ENCODE results near the gene MAJIN.

The MAJIN gene

GRCh38 chr11:64913171-64913727, 58.7 kb downstream of the MAJIN start:
- peaks cover 29% of the 10 kb centered on the region for H3K4me1 Mint-ChIP-seq
- no peaks in the 10 kb centered on the region for H3K9me3 Mint-ChIP-seq
- peak overlapping the region; percentile 25 for H3K4me3 Mint-ChIP-seq

DNA sequence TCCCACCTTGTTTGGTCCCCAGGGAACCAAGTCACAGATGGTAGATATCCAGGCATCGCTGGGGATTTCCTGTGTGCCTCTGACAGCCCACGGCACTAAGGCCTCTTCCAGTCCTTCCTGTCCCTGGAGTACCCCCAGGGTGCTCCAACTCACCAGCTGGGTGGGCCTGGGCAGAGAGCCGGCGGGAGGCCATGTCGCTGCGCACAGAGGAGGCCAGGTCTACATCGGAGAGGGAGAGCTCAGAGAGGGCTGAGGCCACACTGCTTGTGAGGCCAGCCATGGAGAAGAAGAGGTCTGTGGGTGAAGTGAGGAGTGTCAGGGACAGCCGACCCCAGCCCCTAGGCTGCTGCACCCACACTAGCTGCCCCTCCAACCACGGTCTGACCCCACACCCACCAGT, 60.2 kb downstream of the MAJIN start:
- Mint-ChIP-seq H3K27ac (ENCODE audit: low read depth) (no peak overlapping the region), H3K27me3 (no peaks in the 10 kb centered on the region), H3K4me3 (no peak overlapping the region), H3K4me1 (peaks cover 19% of the 10 kb centered on the region), H3K36me3 (ENCODE audit: insufficient read depth) (peaks cover 50% of the 10 kb centered on the region), H3K9me3 (no peaks in the 10 kb centered on the region)
- DNase-seq (ENCODE audit: low spot score in 2 of 2): no peak
- ATAC-seq (replicated peaks; ENCODE audit: extremely low read depth, poor library complexity, severe bottlenecking): no peak

More at GRCh38 chr11:64913171-64913727, 58.7 kb downstream of the MAJIN start:
- ATAC-seq (replicated peaks; ENCODE audit: extremely low read depth, poor library complexity, severe bottlenecking): no peak
- peaks cover 51% of the 10 kb centered on the region for H3K36me3 Mint-ChIP-seq (ENCODE audit: insufficient read depth)
- no peak overlapping the region for H3K27ac Mint-ChIP-seq (ENCODE audit: low read depth)
- H3K27me3 Mint-ChIP-seq: no peaks in the 10 kb centered on the region
- DNase-seq (ENCODE audit: low spot score in 2 of 2): no peak

GRCh38 chr11:64911142-64911541, 60.8 kb downstream of the MAJIN start:
- H3K36me3 Mint-ChIP-seq (ENCODE audit: insufficient read depth): peaks cover 45% of the 10 kb centered on the region
- H3K4me1 Mint-ChIP-seq: peaks cover 14% of the 10 kb centered on the region
- H3K27me3 Mint-ChIP-seq: no peaks in the 10 kb centered on the region
- no peaks in the 10 kb centered on the region for H3K9me3 Mint-ChIP-seq
- no peak for DNase-seq (ENCODE audit: low spot score in 2 of 2)
- no peak overlapping the region for H3K4me3 Mint-ChIP-seq
- ATAC-seq (replicated peaks; ENCODE audit: extremely low read depth, poor library complexity, severe bottlenecking): no peak
- no peak overlapping the region for H3K27ac Mint-ChIP-seq (ENCODE audit: low read depth)

GRCh38 chr11:64910451-64911093, 61.3 kb downstream of the MAJIN start:
- no peaks in the 10 kb centered on the region for H3K9me3 Mint-ChIP-seq
- H3K4me3 Mint-ChIP-seq: no peak overlapping the region
- H3K27me3 Mint-ChIP-seq: no peaks in the 10 kb centered on the region
- H3K36me3 Mint-ChIP-seq (ENCODE audit: insufficient read depth): peaks cover 45% of the 10 kb centered on the region
- H3K27ac Mint-ChIP-seq (ENCODE audit: low read depth): no peak overlapping the region
- DNase-seq (ENCODE audit: low spot score in 2 of 2) (no peak), ATAC-seq (replicated peaks; ENCODE audit: extremely low read depth, poor library complexity, severe bottlenecking) (no peak)
- H3K4me1 Mint-ChIP-seq: peaks cover 8% of the 10 kb centered on the region

- Mint-ChIP-seq H3K27ac (ENCODE audit: low read depth) (no peak overlapping the region), H3K4me3 (no peak overlapping the region), H3K36me3 (ENCODE audit: insufficient read depth) (peaks cover 52% of the 10 kb centered on the region), H3K4me1 (peaks cover 5% of the 10 kb centered on the region), H3K9me3 (no peaks in the 10 kb centered on the region), H3K27me3 (no peaks in the 10 kb centered on the region)
- DNase-seq (ENCODE audit: low spot score in 2 of 2) (no peak), ATAC-seq (replicated peaks; ENCODE audit: extremely low read depth, poor library complexity, severe bottlenecking) (no peak)
Measured at GRCh38 chr11:64909653-64910343, 62.1 kb downstream of the MAJIN start.

GRCh38 chr11:64908766-64909165, 63.1 kb downstream of the MAJIN start:
- ATAC-seq (replicated peaks; ENCODE audit: extremely low read depth, poor library complexity, severe bottlenecking) (no peak), DNase-seq (ENCODE audit: low spot score in 2 of 2) (no peak)
- Mint-ChIP-seq H3K27me3 (no peaks in the 10 kb centered on the region), H3K27ac (ENCODE audit: low read depth) (peak overlapping the region; percentile 44), H3K9me3 (no peaks in the 10 kb centered on the region), H3K4me3 (no peak overlapping the region), H3K36me3 (ENCODE audit: insufficient read depth) (peaks cover 58% of the 10 kb centered on the region), H3K4me1 (peaks cover 5% of the 10 kb centered on the region)

GRCh38 chr11:64906314-64906635, 65.6 kb downstream of the MAJIN start:
- H3K4me3 Mint-ChIP-seq: no peak overlapping the region
- no peaks in the 10 kb centered on the region for H3K27me3 Mint-ChIP-seq
- ATAC-seq (replicated peaks; ENCODE audit: extremely low read depth, poor library complexity, severe bottlenecking) (no peak), DNase-seq (ENCODE audit: low spot score in 2 of 2) (no peak)
- H3K9me3 Mint-ChIP-seq: no peaks in the 10 kb centered on the region
- H3K36me3 Mint-ChIP-seq (ENCODE audit: insufficient read depth): peaks cover 53% of the 10 kb centered on the region
- H3K27ac Mint-ChIP-seq (ENCODE audit: low read depth): no peak overlapping the region
- H3K4me1 Mint-ChIP-seq: peaks cover 6% of the 10 kb centered on the region

- ATAC-seq (replicated peaks; ENCODE audit: extremely low read depth, poor library complexity, severe bottlenecking) (no peak), DNase-seq (ENCODE audit: low spot score in 2 of 2) (no peak)
- Mint-ChIP-seq H3K36me3 (ENCODE audit: insufficient read depth) (peaks cover 52% of the 10 kb centered on the region), H3K4me3 (no peak overlapping the region), H3K27ac (ENCODE audit: low read depth) (peak overlapping the region; percentile 79), H3K4me1 (peaks cover 8% of the 10 kb centered on the region), H3K27me3 (no peaks in the 10 kb centered on the region), H3K9me3 (no peaks in the 10 kb centered on the region)
Measured at GRCh38 chr11:64905516-64906313, 66.2 kb downstream of the MAJIN start.

GRCh38 chr11:64903291-64903833, 68.5 kb downstream of the MAJIN start:
- H3K36me3 Mint-ChIP-seq (ENCODE audit: insufficient read depth): peaks cover 59% of the 10 kb centered on the region

DNA sequence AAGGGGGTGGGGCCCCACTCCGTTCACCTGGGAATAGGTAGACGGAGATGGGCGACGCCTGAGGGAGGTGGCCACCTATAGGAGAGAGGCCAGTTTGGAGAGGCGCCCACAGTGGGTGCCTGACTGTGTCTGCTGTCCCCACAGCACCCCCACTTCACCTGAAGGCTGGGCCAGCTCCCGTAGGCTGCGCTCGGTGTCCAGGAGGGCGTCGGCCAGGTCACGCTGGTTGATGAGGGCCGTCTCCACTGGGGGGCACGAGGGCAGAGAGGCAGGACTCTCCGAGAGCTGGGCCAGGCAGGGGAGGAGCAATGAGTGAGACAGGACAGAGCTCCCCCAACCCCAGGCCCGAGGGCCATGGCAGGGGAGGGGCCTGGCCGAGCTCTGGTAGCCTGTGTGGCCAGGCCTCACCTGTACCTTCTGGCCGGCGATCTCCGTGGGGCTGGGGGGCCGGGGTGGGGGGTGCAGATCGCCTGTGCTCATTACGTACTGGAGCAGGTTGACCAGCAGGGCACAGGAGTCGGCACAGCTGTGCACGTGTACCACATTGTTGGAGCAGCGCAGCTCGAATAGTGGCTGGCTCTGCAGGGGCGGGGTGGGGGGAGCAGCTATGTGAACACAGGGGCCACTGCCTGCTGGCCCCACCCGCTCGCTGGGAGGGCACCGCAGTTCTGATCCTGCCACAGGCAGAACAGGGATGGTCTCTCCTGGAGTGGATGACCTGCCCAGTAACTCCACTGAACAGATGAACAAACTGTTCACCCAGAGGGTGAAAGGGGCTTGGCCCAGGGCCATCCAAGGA, 69.6 kb downstream of the MAJIN start:
- peak overlapping the region; percentile 25 for H3K4me3 Mint-ChIP-seq

More at GRCh38 chr11:64903291-64903833, 68.5 kb downstream of the MAJIN start:
- Mint-ChIP-seq H3K9me3 (no peaks in the 10 kb centered on the region), H3K4me1 (peaks cover 20% of the 10 kb centered on the region), H3K27me3 (no peaks in the 10 kb centered on the region), H3K27ac (ENCODE audit: low read depth) (no peak overlapping the region), H3K4me3 (no peak overlapping the region)
- no peak for ATAC-seq (replicated peaks; ENCODE audit: extremely low read depth, poor library complexity, severe bottlenecking)
- DNase-seq (ENCODE audit: low spot score in 2 of 2): no peak

GRCh38 chr11:64900774-64901173, 71.1 kb downstream of the MAJIN start:
- peaks cover 20% of the 10 kb centered on the region for H3K4me1 Mint-ChIP-seq
- peaks cover 74% of the 10 kb centered on the region for H3K36me3 Mint-ChIP-seq (ENCODE audit: insufficient read depth)
- DNase-seq (ENCODE audit: low spot score in 2 of 2) (no peak), ATAC-seq (replicated peaks; ENCODE audit: extremely low read depth, poor library complexity, severe bottlenecking) (no peak)
- no peaks in the 10 kb centered on the region for H3K9me3 Mint-ChIP-seq
- peak overlapping the region; percentile 25 for H3K4me3 Mint-ChIP-seq
- H3K27ac Mint-ChIP-seq (ENCODE audit: low read depth): peak overlapping the region; percentile 72
- no peaks in the 10 kb centered on the region for H3K27me3 Mint-ChIP-seq

More for the DNA sequence above, 69.6 kb downstream of the MAJIN start:
- Mint-ChIP-seq H3K9me3 (no peaks in the 10 kb centered on the region), H3K27ac (ENCODE audit: low read depth) (peak overlapping the region; percentile 72), H3K27me3 (no peaks in the 10 kb centered on the region), H3K4me1 (peaks cover 20% of the 10 kb centered on the region), H3K36me3 (ENCODE audit: insufficient read depth) (peaks cover 63% of the 10 kb centered on the region)
- DNase-seq (ENCODE audit: low spot score in 2 of 2) (no peak), ATAC-seq (replicated peaks; ENCODE audit: extremely low read depth, poor library complexity, severe bottlenecking) (no peak)

DNA sequence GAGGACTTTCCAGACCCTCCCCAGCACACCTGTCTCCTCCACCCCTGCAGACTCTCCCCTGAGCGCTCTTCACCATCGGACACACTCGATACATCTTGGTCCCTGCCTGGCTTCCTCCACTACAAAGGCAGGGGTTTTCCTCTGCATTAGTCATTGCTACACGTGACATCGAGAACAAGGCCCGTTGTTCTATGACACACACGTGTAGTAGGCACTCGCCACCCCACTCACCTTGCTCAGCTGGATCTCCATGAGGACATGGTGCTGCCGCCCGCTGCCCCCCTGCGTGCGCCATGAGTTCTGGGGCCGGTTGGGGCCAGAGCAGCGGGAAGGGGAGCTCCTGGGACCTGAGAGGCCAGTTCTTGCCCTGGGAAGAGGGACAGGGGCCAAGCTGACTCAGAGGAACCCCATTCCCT, 71.6 kb downstream of the MAJIN start:
- DNase-seq (ENCODE audit: low spot score in 2 of 2) (peak in 1 of 2 donors; percentile 53), ATAC-seq (replicated peaks; ENCODE audit: extremely low read depth, poor library complexity, severe bottlenecking) (peak; percentile 75)
- H3K4me3 Mint-ChIP-seq: peak overlapping the region; percentile 28

More for the DNA sequence above, 71.6 kb downstream of the MAJIN start:
- Mint-ChIP-seq H3K4me1 (peaks cover 20% of the 10 kb centered on the region), H3K27me3 (no peaks in the 10 kb centered on the region), H3K27ac (ENCODE audit: low read depth) (peak overlapping the region; percentile 91), H3K9me3 (no peaks in the 10 kb centered on the region), H3K36me3 (ENCODE audit: insufficient read depth) (peaks cover 74% of the 10 kb centered on the region)

Data from central memory CD8-positive, alpha-beta T cell (primary cell).